H1 (cell line): ENCODE results near the gene TRAT1.

ENCODE experiments used
- CHD2 ChIP-seq: IDR thresholded peaks from 2 replicates; pipeline ENCODE4 v1.6.1; 2012; ENCODE audit warnings: low read length, improper control_type of control experiment
- CREB1 ChIP-seq: IDR thresholded peaks from 2 replicates; pipeline ENCODE4 v1.6.1; 2012; ENCODE audit warnings: inconsistent platforms
- CTCF ChIP-seq, 3 experiments: IDR thresholded peaks; 1 replicate in 2 of 3; 2 replicates in 1 of 3; pipeline versions ENCODE4 v1.5.1 to v1.6.1; 2011; ENCODE audit warnings: low read length in 3 of 3, mild to moderate bottlenecking in 3 of 3, inconsistent platforms in 2 of 3, low read depth in 1 of 3, moderate library complexity in 1 of 3; ENCODE audit not compliant: insufficient read depth in 1 of 3; ENCODE audit errors: control extremely low read depth in 1 of 3
- EP300 ChIP-seq, 2 experiments: IDR thresholded peaks; 1 replicate in 1 of 2; 2 replicates in 1 of 2; pipeline ENCODE4 v1.6.1; 2011 to 2012; ENCODE audit warnings: low read depth in 2 of 2, low read length in 2 of 2, mild to moderate bottlenecking in 2 of 2, borderline replicate concordance in 1 of 2, inconsistent platforms in 1 of 2, moderate library complexity in 1 of 2
- FOSL1 ChIP-seq: IDR thresholded peaks from 2 replicates; pipeline ENCODE4 v1.6.1; 2011; ENCODE audit warnings: mild to moderate bottlenecking, low read depth, low read length, moderate library complexity; ENCODE audit not compliant: insufficient read depth
- MAX ChIP-seq: IDR thresholded peaks from 2 replicates; pipeline ENCODE4 v1.6.1; 2012; ENCODE audit warnings: inconsistent platforms
- POLR2A ChIP-seq, 2 experiments: IDR thresholded peaks; 1 replicate in 1 of 2; 2 replicates in 1 of 2; pipeline ENCODE4 v1.6.1; 2011; ENCODE audit warnings: low read depth in 2 of 2, low read length in 2 of 2, mild to moderate bottlenecking in 2 of 2; ENCODE audit errors: control extremely low read depth in 1 of 2
- RAD21 ChIP-seq, 2 experiments: IDR thresholded peaks in 1 of 2; conservative IDR thresholded peaks in 1 of 2; 2 replicates each; pipeline ENCODE4 v1.6.1; 2011; ENCODE audit warnings: low read depth in 2 of 2, low read length in 2 of 2, improper control_type of control experiment in 1 of 2, inconsistent platforms in 1 of 2, mild to moderate bottlenecking in 1 of 2, moderate library complexity in 1 of 2
- SRF ChIP-seq: IDR thresholded peaks from 2 replicates; pipeline ENCODE4 v1.6.1; 2011; ENCODE audit warnings: mild to moderate bottlenecking, low read depth, low read length, moderate library complexity

GRCh38 chr3:108877901-108878300 lies 55.3 kb downstream of the TRAT1 start:
- TF ChIP-seq CTCF (IDR thresholded peaks at IDR 0.05; ENCODE audit: control extremely low read depth in 1 of 3, insufficient read depth in 1 of 3, low read depth in 1 of 3, low read length in 3 of 3) (no peak), MAX (no peak), RAD21 (IDR thresholded peaks at IDR 0.05 in 1 of 2, conservative IDR thresholded peaks at IDR 0.05 in 1 of 2; ENCODE audit: low read depth in 2 of 2, low read length in 2 of 2) (no peak), CREB1 (no peak), CHD2 (no peak), POLR2A (IDR thresholded peaks at IDR 0.05; ENCODE audit: control extremely low read depth in 1 of 2, low read depth in 2 of 2, low read length in 2 of 2) (no peak), FOSL1 (no peak), EP300 (IDR thresholded peaks at IDR 0.05; ENCODE audit: borderline replicate concordance in 1 of 2, low read depth in 2 of 2, low read length in 2 of 2) (no peak), SRF (no peak)
